ENCODE results near the gene LRRC75A. TPM values are rescaled to one million over a fixed set of nuclear protein-coding genes. Genes with fewer than 3 reads are reported as not detected.
"Not testable (repeated sequence)": the region's sequence is repeated elsewhere in the genome, so short reads cannot be mapped to it uniquely, and the experiment has no call there.

The LRRC75A gene
- total and polyA plus RNA-seq, 9 donors, result 5.7 to 12.5 (median 7.5) TPM

DNA sequence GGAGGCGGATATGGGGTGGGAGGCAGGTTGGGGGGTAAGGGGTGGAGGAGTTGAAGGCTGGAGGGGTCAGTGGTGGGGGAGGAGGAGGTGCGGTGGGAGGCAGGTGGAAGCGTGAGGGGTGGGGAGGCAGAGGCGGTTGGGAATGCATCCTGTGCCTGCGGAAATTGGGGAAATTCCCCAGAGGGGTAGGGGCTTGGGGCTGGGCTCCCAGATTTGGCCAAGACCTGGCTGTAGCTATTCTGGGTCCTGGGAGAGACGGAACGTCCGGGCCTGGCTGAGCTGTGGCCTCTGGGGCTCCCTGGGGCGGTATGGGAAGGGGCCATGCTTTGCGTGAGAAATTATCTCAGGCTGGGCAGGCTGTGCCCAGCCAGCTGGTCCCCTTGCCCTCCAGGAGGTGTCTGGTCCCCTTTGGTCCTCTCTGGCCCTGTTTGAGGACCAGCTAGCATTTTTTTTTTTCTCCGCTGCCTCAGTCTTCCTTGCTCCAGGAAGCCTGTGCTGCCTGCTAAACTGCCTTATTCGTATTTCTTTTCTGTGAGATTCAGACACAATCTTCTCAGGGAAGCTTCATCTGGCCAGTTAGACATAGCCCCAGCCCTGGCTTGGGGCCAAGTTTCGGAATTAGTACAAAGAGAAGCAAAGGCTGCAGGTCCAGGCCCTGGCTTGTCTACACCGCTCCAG lies 83.9 kb downstream of the LRRC75A start:
- peaks cover 13% of the 10 kb centered on the region for H3K4me1 ChIP-seq (ENCODE audit: control insufficient read depth, insufficient read depth, low read length)
- H3K27me3 ChIP-seq (ENCODE audit: control insufficient read depth, insufficient read depth, low read length), result peaks cover 5% of the 10 kb centered on the region
- DNase-seq, result peak; percentile 87
- no peaks in the 10 kb centered on the region for H3K9me3 ChIP-seq (replicated peaks; ENCODE audit: control insufficient read depth, low read depth, low read length)
- no peaks in the 10 kb centered on the region for H3K36me3 ChIP-seq (ENCODE audit: control insufficient read depth, insufficient read depth, low read length)
- peak overlapping the region; percentile 77 for H3K27ac ChIP-seq (ENCODE audit: low read length)
- H3K4me3 ChIP-seq (ENCODE audit: low read length), result no peak overlapping the region
- WGBS (ENCODE audit: insufficient coverage), result 4% methylated on average over 9 of the region's 14 CpGs

DNA sequence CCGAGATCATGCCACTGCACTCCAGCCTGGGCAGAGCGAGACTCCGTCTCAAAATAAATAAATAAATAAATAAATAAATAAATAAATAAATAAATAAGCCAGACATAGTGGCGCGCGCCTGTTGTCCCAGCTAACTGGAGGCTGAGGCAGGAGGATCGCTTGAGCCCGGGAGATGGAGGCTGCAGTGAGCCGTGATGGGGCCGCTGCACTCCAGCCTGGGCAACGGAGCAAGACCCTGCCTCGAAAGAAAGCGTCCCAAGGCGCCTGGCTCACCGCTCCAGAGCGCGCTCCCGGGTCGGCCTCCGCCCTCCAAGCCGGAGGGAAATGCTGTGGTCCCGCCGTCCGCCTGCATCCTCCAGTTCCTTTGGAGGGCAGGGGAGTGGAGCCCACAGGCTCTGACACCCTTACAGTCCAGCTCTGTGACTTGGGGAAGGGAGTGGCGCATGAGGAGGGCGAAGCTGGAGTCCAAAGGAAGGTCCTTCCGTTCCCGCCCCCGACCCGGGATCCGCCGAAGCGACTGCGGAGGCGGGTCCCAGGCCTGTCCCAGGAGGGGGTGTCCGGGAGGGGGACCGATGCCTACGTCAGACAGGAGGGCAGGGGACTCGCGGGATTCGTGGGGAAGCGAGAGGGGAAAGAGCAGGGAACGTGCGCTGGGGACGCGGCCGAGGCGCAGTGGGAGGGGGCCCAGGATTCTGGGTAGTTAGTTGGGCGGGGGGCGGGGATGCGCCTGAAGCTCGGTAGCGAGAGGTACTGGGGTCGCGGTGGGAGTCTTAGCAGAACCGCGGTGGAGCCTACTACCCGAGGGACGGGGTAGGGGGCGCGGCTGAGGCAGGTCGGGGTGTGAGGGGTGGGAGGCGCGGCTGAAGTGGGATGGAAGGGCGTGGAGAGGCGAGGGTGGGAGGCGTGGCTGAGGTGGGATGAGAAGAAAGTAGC lies 85.0 kb downstream of the LRRC75A start:
- WGBS (ENCODE audit: insufficient coverage), result 3% methylated on average over 60 of the region's 67 CpGs
- peaks cover 5% of the 10 kb centered on the region for H3K27me3 ChIP-seq (ENCODE audit: control insufficient read depth, insufficient read depth, low read length)
- peaks cover 13% of the 10 kb centered on the region for H3K4me1 ChIP-seq (ENCODE audit: control insufficient read depth, insufficient read depth, low read length)
- peak overlapping the region; percentile 71 for H3K4me3 ChIP-seq (ENCODE audit: low read length)
- H3K36me3 ChIP-seq (ENCODE audit: control insufficient read depth, insufficient read depth, low read length), result no peaks in the 10 kb centered on the region
- DNase-seq, result peak; percentile 70
- H3K27ac ChIP-seq (ENCODE audit: low read length), result peak overlapping the region; percentile 77
- no peaks in the 10 kb centered on the region for H3K9me3 ChIP-seq (replicated peaks; ENCODE audit: control insufficient read depth, low read depth, low read length)

DNA sequence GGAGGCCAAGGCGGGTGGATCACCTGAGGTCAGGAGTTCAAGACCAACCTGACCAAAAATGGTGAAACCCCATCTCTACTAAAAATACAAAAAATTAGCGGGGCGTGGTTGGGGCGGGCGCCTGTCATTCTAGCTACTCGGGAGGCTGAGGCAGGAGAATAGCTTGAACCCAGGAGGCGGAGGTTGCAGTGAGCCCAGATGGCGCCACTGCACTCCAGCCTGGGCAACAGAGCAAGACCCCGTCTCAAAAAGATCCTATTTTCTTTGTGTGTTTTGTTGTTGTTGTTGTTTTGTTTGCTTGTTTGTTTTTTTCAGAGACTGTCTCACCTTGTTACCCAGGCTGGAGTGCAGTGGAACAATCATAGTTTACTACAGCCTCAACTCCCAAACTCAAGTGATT lies 88.1 kb downstream of the LRRC75A start:
- H3K9me3 ChIP-seq (replicated peaks; ENCODE audit: control insufficient read depth, low read depth, low read length); H3K4me3 ChIP-seq (ENCODE audit: low read length); DNase-seq; H3K36me3 ChIP-seq (ENCODE audit: control insufficient read depth, insufficient read depth, low read length); H3K27ac ChIP-seq (ENCODE audit: low read length); H3K27me3 ChIP-seq (ENCODE audit: control insufficient read depth, insufficient read depth, low read length): not testable (repeated sequence)
- H3K4me1 ChIP-seq (ENCODE audit: control insufficient read depth, insufficient read depth, low read length), result peaks cover 13% of the 10 kb centered on the region
- 91% methylated on average over 5 of the region's 9 CpGs for WGBS (ENCODE audit: insufficient coverage)

- H3K4me3 ChIP-seq (ENCODE audit: low read length), result no peak overlapping the region
- H3K27me3 ChIP-seq (ENCODE audit: control insufficient read depth, insufficient read depth, low read length), result no peaks in the 10 kb centered on the region
- H3K36me3 ChIP-seq (ENCODE audit: control insufficient read depth, insufficient read depth, low read length), result no peaks in the 10 kb centered on the region
- H3K9me3 ChIP-seq (replicated peaks; ENCODE audit: control insufficient read depth, low read depth, low read length), result no peaks in the 10 kb centered on the region
- 30% methylated on average over 5 of the region's 9 CpGs for WGBS (ENCODE audit: insufficient coverage)
- no peak overlapping the region for H3K27ac ChIP-seq (ENCODE audit: low read length)
- no peak for DNase-seq
- no peaks in the 10 kb centered on the region for H3K4me1 ChIP-seq (ENCODE audit: control insufficient read depth, insufficient read depth, low read length)
Measured at GRCh38 chr17:16398270-16399267, 93.4 kb downstream of the LRRC75A start.

DNA sequence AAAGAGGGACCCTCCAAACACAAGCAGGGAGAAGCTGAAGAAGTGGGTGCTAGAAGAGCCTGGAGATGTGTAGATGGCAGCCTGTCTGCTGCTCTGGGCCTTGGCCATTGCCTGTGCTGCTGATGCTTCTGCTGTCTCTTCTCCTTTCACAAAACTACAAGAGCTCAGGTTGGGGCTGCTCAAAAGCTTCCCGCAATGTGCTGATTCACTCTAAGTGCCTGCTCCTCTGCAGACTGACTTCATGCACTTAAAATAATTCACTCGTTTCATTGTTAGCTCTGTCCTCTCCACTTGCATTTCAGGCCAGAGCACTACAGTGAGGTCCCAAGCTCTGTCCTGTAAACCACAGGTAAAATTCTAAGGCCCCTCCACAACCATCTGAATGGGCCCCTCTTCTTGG lies 95.3 kb downstream of the LRRC75A start:
- 56% methylated on average over 2 of the region's 2 CpGs for WGBS (ENCODE audit: insufficient coverage)
- not testable (repeated sequence) for H3K27ac ChIP-seq (ENCODE audit: low read length); DNase-seq; H3K4me3 ChIP-seq (ENCODE audit: low read length); H3K4me1 ChIP-seq (ENCODE audit: control insufficient read depth, insufficient read depth, low read length); H3K9me3 ChIP-seq (replicated peaks; ENCODE audit: control insufficient read depth, low read depth, low read length); H3K36me3 ChIP-seq (ENCODE audit: control insufficient read depth, insufficient read depth, low read length); H3K27me3 ChIP-seq (ENCODE audit: control insufficient read depth, insufficient read depth, low read length)

GRCh38 chr17:16395887-16396286 lies 96.1 kb downstream of the LRRC75A start:
- WGBS (ENCODE audit: insufficient coverage), result 50% methylated on average over 1 of the region's 4 CpGs
- H3K27me3 ChIP-seq (ENCODE audit: control insufficient read depth, insufficient read depth, low read length); H3K36me3 ChIP-seq (ENCODE audit: control insufficient read depth, insufficient read depth, low read length); H3K27ac ChIP-seq (ENCODE audit: low read length); H3K9me3 ChIP-seq (replicated peaks; ENCODE audit: control insufficient read depth, low read depth, low read length); DNase-seq; H3K4me3 ChIP-seq (ENCODE audit: low read length); H3K4me1 ChIP-seq (ENCODE audit: control insufficient read depth, insufficient read depth, low read length): not testable (repeated sequence)

GRCh38 chr17:16392491-16392890 lies 99.5 kb downstream of the LRRC75A start:
- DNase-seq; H3K36me3 ChIP-seq (ENCODE audit: control insufficient read depth, insufficient read depth, low read length); H3K4me1 ChIP-seq (ENCODE audit: control insufficient read depth, insufficient read depth, low read length); H3K9me3 ChIP-seq (replicated peaks; ENCODE audit: control insufficient read depth, low read depth, low read length); H3K27me3 ChIP-seq (ENCODE audit: control insufficient read depth, insufficient read depth, low read length); H3K27ac ChIP-seq (ENCODE audit: low read length); H3K4me3 ChIP-seq (ENCODE audit: low read length): not testable (repeated sequence)
- WGBS (ENCODE audit: insufficient coverage), result 88% methylated on average over 8 of the region's 11 CpGs

Other genes starting within 250 kb of the LRRC75A start
- gene CENPV, start 138.7 kb downstream of the LRRC75A start, total RNA-seq, result 38.1 TPM
- gene CENPV, start 138.7 kb downstream of the LRRC75A start, polyA plus RNA-seq (ENCODE audit: insufficient read depth in 1 of 8, insufficient read length in 8 of 8, low replicate concordance in 1 of 8), result 10 to 100 TPM; 29.0 to 39.1 (median 33.2) TPM
- gene UBB, start 111.1 kb downstream of the LRRC75A start, total RNA-seq, result 1,782 TPM
- 1,000 to 10,000 TPM; 1,526 to 1,829 (median 1,681) TPM for gene UBB, start 111.1 kb downstream of the LRRC75A start, polyA plus RNA-seq (ENCODE audit: insufficient read depth in 1 of 8, insufficient read length in 8 of 8, low replicate concordance in 1 of 8)
- gene TRPV2, start 76.6 kb downstream of the LRRC75A start, total RNA-seq, result 4.3 TPM
- 1 to 10 TPM; 3.2 to 5.5 (median 4.6) TPM for gene TRPV2, start 76.6 kb downstream of the LRRC75A start, polyA plus RNA-seq (ENCODE audit: insufficient read depth in 1 of 8, insufficient read length in 8 of 8, low replicate concordance in 1 of 8)
- 6.9 TPM for gene ZNF287, start 77.0 kb upstream of the LRRC75A start, total RNA-seq
- 1 to 10 TPM; 3.8 to 6.9 (median 5.1) TPM for gene ZNF287, start 77.0 kb upstream of the LRRC75A start, polyA plus RNA-seq (ENCODE audit: insufficient read depth in 1 of 8, insufficient read length in 8 of 8, low replicate concordance in 1 of 8)
- 8.8 TPM for gene ZNF624, start 161.7 kb upstream of the LRRC75A start, total RNA-seq
- 1 to 10 TPM; 4.2 to 7.5 (median 6.5) TPM for gene ZNF624, start 161.7 kb upstream of the LRRC75A start, polyA plus RNA-seq (ENCODE audit: insufficient read depth in 1 of 8, insufficient read length in 8 of 8, low replicate concordance in 1 of 8)
- 6.5 TPM for gene CCDC144A, start 198.0 kb upstream of the LRRC75A start, total RNA-seq
- gene CCDC144A, start 198.0 kb upstream of the LRRC75A start, polyA plus RNA-seq (ENCODE audit: insufficient read depth in 1 of 8, insufficient read length in 8 of 8, low replicate concordance in 1 of 8), result 1 to 10 TPM in 4 of 8 donors, under 1 TPM in 4; 0.38 to 7.7 (median 1.6) TPM

Data from muscle of leg (tissue), 11 donors.